LNCaP clone FGC (cell line): ENCODE data around the gene PLXNA4.

Experiments used
- DNase-seq: peaks from one replicate; pipeline ENCODE4 v3.0.0-alpha.2; 2011; ENCODE audit warnings: low read depth
- H3K4me3 ChIP-seq: 2 replicates; pipeline ENCODE4 v1.5.1; 2011; ENCODE audit warnings: mild to moderate bottlenecking, low read depth, low read length, control low read depth
- CTCF ChIP-seq: IDR thresholded peaks from 2 replicates; pipeline ENCODE4 v1.5.1; 2012; ENCODE audit warnings: mild to moderate bottlenecking; ENCODE audit not compliant: control insufficient read depth, insufficient read depth; ENCODE audit errors: extremely low read depth

The PLXNA4 gene

GRCh38 chr7:132435016-132435990, 141.0 kb downstream of the PLXNA4 start:
- no peak overlapping the region for H3K4me3 ChIP-seq
- no peak for DNase-seq

GRCh38 chr7:132434041-132434440, 142.2 kb downstream of the PLXNA4 start:
- DNase-seq = no peak
- TF ChIP-seq CTCF = no peak
- H3K4me3 ChIP-seq = no peak overlapping the region

More at GRCh38 chr7:132435016-132435990, 141.0 kb downstream of the PLXNA4 start:
- no peak for TF ChIP-seq CTCF

- no peak overlapping the region for H3K4me3 ChIP-seq
- TF ChIP-seq CTCF = no peak
- no peak for DNase-seq
Observed at GRCh38 chr7:132433301-132433700, 143.0 kb downstream of the PLXNA4 start.

- DNase-seq = no peak
- TF ChIP-seq CTCF = no peak
- H3K4me3 ChIP-seq = no peak overlapping the region
Observed at GRCh38 chr7:132430861-132431822, 145.1 kb downstream of the PLXNA4 start.

- no peak overlapping the region for H3K4me3 ChIP-seq
- TF ChIP-seq CTCF = no peak
- no peak for DNase-seq
Observed at GRCh38 chr7:132430041-132430855, 146.0 kb downstream of the PLXNA4 start.

GRCh38 chr7:132429181-132429580, 147.1 kb downstream of the PLXNA4 start:
- no peak overlapping the region for H3K4me3 ChIP-seq
- no peak for TF ChIP-seq CTCF
- no peak for DNase-seq
